ENCODE results near the gene OR7A5.

DNA sequence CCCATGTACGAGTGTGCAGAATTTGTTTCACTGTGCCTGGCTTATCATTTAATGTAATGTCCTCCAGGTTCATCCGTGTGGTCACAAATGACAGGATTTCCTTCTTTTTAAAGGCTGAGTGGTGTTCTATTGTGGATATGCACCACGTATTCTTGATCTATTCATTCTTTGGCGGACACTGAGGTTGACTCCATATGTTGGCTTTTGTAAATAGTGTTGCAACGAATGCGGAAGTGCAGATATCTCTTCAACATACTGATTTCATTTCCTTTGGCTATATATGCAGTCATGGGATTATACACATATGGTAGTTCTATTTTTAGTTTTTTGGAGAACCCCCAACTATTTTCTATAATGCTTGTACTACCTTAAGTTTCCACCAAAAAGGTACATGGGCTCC lies 13.0 kb downstream of the OR7A5 start:
- TF ChIP-seq CTCF (IDR thresholded peaks at IDR 0.05) (no peak), TAF1 (IDR thresholded peaks at IDR 0.05; ENCODE audit: borderline replicate concordance, low read depth, low read length) (no peak), CHD2 (IDR thresholded peaks at IDR 0.05; ENCODE audit: low read length, partially characterized antibody) (no peak), TEAD4 (IDR thresholded peaks at IDR 0.05; ENCODE audit: borderline replicate concordance, insufficient read depth) (no peak), POLR2AphosphoS5 (IDR thresholded peaks at IDR 0.05; ENCODE audit: low read depth, low read length) (no peak), FOXM1 (IDR thresholded peaks at IDR 0.05; ENCODE audit: low read depth) (no peak), RAD21 (IDR thresholded peaks at IDR 0.05; ENCODE audit: low read length) (no peak), MAX (IDR thresholded peaks at IDR 0.05; ENCODE audit: low read depth) (no peak), MXI1 (IDR thresholded peaks at IDR 0.05; ENCODE audit: low read depth, low read length) (no peak)
